HCT116 (cell line): ENCODE data around the gene SLC22A7. TPM values are rescaled to one million over a fixed set of nuclear protein-coding genes. Genes with fewer than 3 reads are reported as not detected.

Source experiments
- ATAC-seq: fragments of 200-7000 bp; cut with Tn5 transposase; 2 replicates; pipeline ENCODE4 v1.9.1; 2020; ENCODE audit warnings: mild to moderate bottlenecking, moderate library complexity
- BruUV-seq: library from RNA; stranded (reverse); fragments of 400-500 nt; replicated peaks from 2 replicates; lab custom pipeline; 2021; lab: Mats Ljungman, UMichigan
- CTCF ChIA-PET: fragments of 300-600 bp; sonication (Branson Sonifier 250); formaldehyde crosslinking; loops from one replicate; lab custom pipeline; 2021; ENCODE audit warnings: antibody characterized with exemption; lab: Charles Lee
- POLR2A ChIA-PET: fragments of 300-600, 350-600 bp; sonication (Branson Sonifier 250); formaldehyde crosslinking; loops from one replicate; lab custom pipeline; 2021; ENCODE audit warnings: antibody characterized with exemption; lab: Charles Lee
- RAD21 ChIA-PET, 2 experiments: fragments of 300-600 bp; sonication (Branson Sonifier 250); formaldehyde crosslinking; loops; one replicate each; lab custom pipeline; 2023; ENCODE audit warnings: low total read pairs in 2 of 2; ENCODE audit not compliant: uncharacterized antibody in 2 of 2, unreplicated experiment in 2 of 2, low non-redundant PET in 1 of 2; lab: Charles Lee
- DNase-seq: peaks from one replicate; pipeline ENCODE4 v3.0.0-alpha.2; 2010; ENCODE audit warnings: low read depth, low spot score
- H2AFZ ChIP-seq: fragments of 200-600 bp; shearing (Covaris generic), sonication (generic); 2 replicates; pipeline ENCODE4 v1.6.1; 2017; ENCODE audit warnings: low read depth, mixed run types, mixed read lengths, antibody characterized with exemption, low read length; ENCODE audit not compliant: poor library complexity, severe bottlenecking
- H3K27ac ChIP-seq: 2 replicates; pipeline ENCODE4 v1.5.1; 2012; ENCODE audit warnings: low read depth, low read length
- H3K27me3 ChIP-seq: fragments of 200-600 bp; sonication (generic); 2 replicates; pipeline ENCODE4 v1.6.1; 2016; ENCODE audit warnings: mixed run types, low read length, mixed read lengths; ENCODE audit not compliant: insufficient read depth
- H3K36me3 ChIP-seq, 2 experiments: fragments of 200-500 bp in 1 of 2; fragments of 200-600 bp in 1 of 2; sonication (Bioruptor generic) in 1 of 2; sonication (generic) in 1 of 2; 2 replicates each; pipeline versions ENCODE4 v1.5.1 to v1.6.1; 2014 to 2016; ENCODE audit warnings: low read length in 2 of 2, inconsistent platforms in 1 of 2, mixed read lengths in 1 of 2, mixed run types in 1 of 2; ENCODE audit not compliant: insufficient read depth in 2 of 2, control insufficient read depth in 1 of 2
- H3K4me1 ChIP-seq, 2 experiments: fragments of 200-600 bp in 1 of 2; sonication (generic) in 1 of 2; 2 replicates each; pipeline versions ENCODE4 v1.5.1 to v1.6.1; 2012 to 2017; ENCODE audit warnings: low read length in 2 of 2, inconsistent platforms in 1 of 2, mild to moderate bottlenecking in 1 of 2, mixed read lengths in 1 of 2, mixed run types in 1 of 2, moderate library complexity in 1 of 2; ENCODE audit not compliant: insufficient read depth in 2 of 2, control insufficient read depth in 1 of 2
- H3K4me2 ChIP-seq: fragments of 200-600 bp; sonication (generic); 2 replicates; pipeline ENCODE4 v1.6.1; 2017; ENCODE audit warnings: mixed run types, low read length, mixed read lengths
- H3K4me3 ChIP-seq, 2 experiments: fragments of 200-600 bp in 1 of 2; sonication (generic) in 1 of 2; replicated peaks in 1 of 2; 2 replicates each; pipeline ENCODE4 v1.5.1; 2011 to 2016; ENCODE audit warnings: low read length in 2 of 2, control low read depth in 1 of 2, low read depth in 1 of 2, mild to moderate bottlenecking in 1 of 2, mixed read lengths in 1 of 2, mixed run types in 1 of 2
- H3K79me2 ChIP-seq: fragments of 200-600 bp; sonication (generic); 2 replicates; pipeline ENCODE4 v1.6.1; 2017; ENCODE audit warnings: mild to moderate bottlenecking, mixed run types, low read length, moderate library complexity, mixed read lengths; ENCODE audit not compliant: insufficient read depth
- H3K9ac ChIP-seq: fragments of 200-600 bp; sonication (generic); 2 replicates; pipeline ENCODE4 v1.6.1; 2016; ENCODE audit warnings: low read length, mixed read lengths
- H3K9me2 ChIP-seq: fragments of 200-600 bp; sonication (generic), shearing (Covaris generic); 2 replicates; pipeline ENCODE4 v1.6.1; 2017; ENCODE audit warnings: mixed run types, mild to moderate bottlenecking, moderate library complexity; ENCODE audit not compliant: insufficient read depth
- H3K9me3 ChIP-seq, 2 experiments: fragments of 200-500 bp in 1 of 2; fragments of 200-600 bp in 1 of 2; sonication (Bioruptor generic) in 1 of 2; sonication (generic) in 1 of 2; 2 replicates each; pipeline ENCODE4 v1.6.1; 2014 to 2017; ENCODE audit warnings: low read length in 2 of 2, mixed read lengths in 2 of 2, inconsistent platforms in 1 of 2, low read depth in 1 of 2, mild to moderate bottlenecking in 1 of 2, mixed run types in 1 of 2, moderate library complexity in 1 of 2; ENCODE audit not compliant: control insufficient read depth in 1 of 2, insufficient read depth in 1 of 2
- H4K20me1 ChIP-seq: fragments of 200-600 bp; sonication (generic), shearing (Covaris generic); 2 replicates; pipeline ENCODE4 v1.6.1; 2017; ENCODE audit warnings: mixed run types, mild to moderate bottlenecking, moderate library complexity; ENCODE audit not compliant: insufficient read depth
- CBX3 ChIP-seq: IDR thresholded peaks from 2 replicates; pipeline ENCODE4 v1.6.1; 2012; ENCODE audit warnings: low read depth
- CTCF ChIP-seq, 3 experiments: fragments of 200-600 bp in 1 of 3; sonication (generic) in 1 of 3; IDR thresholded peaks in 2 of 3; conservative IDR thresholded peaks in 1 of 3; 2 replicates each; pipeline ENCODE4 v1.5.1; 2012 to 2017; ENCODE audit warnings: low read depth in 2 of 3, low read length in 2 of 3, antibody characterized with exemption in 1 of 3, borderline replicate concordance in 1 of 3, control low read depth in 1 of 3, mild to moderate bottlenecking in 1 of 3, mixed read lengths in 1 of 3, mixed run types in 1 of 3, moderate library complexity in 1 of 3; ENCODE audit not compliant: insufficient read depth in 1 of 3
- EGR1 ChIP-seq: IDR thresholded peaks from 2 replicates; pipeline ENCODE4 v1.6.1; 2012; ENCODE audit warnings: low read depth
- EZH2 ChIP-seq: fragments of 200-600 bp; sonication (generic); IDR thresholded peaks from 2 replicates; pipeline ENCODE4 v1.6.1; 2017; ENCODE audit warnings: antibody characterized with exemption, mixed run types
- MAX ChIP-seq: IDR thresholded peaks from 2 replicates; pipeline ENCODE4 v1.6.1; 2012
- POLR2AphosphoS5 ChIP-seq: IDR thresholded peaks from 2 replicates; pipeline ENCODE4 v1.6.1; 2011; ENCODE audit warnings: mild to moderate bottlenecking, low read depth, low read length, moderate library complexity
- SIN3A ChIP-seq: IDR thresholded peaks from 2 replicates; pipeline ENCODE4 v1.6.1; 2012; ENCODE audit warnings: low read depth
- TCF7L2 ChIP-seq: IDR thresholded peaks from 2 replicates; pipeline ENCODE4 v1.7.0; 2011; ENCODE audit warnings: borderline replicate concordance, inconsistent platforms; ENCODE audit not compliant: insufficient read depth, insufficient read length; ENCODE audit errors: extremely low read depth
- ZBTB33 ChIP-seq: IDR thresholded peaks from 2 replicates; pipeline ENCODE4 v1.6.1; 2011; ENCODE audit warnings: mild to moderate bottlenecking, low read length, moderate library complexity; ENCODE audit not compliant: insufficient replicate concordance; ENCODE audit errors: extremely low read depth
- ZFX ChIP-seq: fragments of 450-650 bp; IDR thresholded peaks from 2 replicates; pipeline ENCODE4 v1.6.1; 2017
- intact Hi-C: fragments of 100-400 bp; cut with micrococcal nuclease; formaldehyde crosslinking; loops from 2 replicates; pipeline ENCODE4 v1.10.0; 2022
- total RNA-seq: library from RNA; stranded (reverse); gene quantifications from one replicate; pipeline ENCODE4 v1.2.1, GENCODE V29; 2021; ENCODE audit not compliant: unreplicated experiment

Gene SLC22A7
- total RNA-seq, 1 experiment from 2014 or later = not detected

- no peak overlapping the region for H3K27ac ChIP-seq
- no peak overlapping the region for H3K4me2 ChIP-seq
- no peak overlapping the region for H2AFZ ChIP-seq
- RAD21 ChIA-PET = no interaction called here
- intact Hi-C loops = no loop called here
- POLR2A ChIA-PET = no interaction called here
- ATAC-seq (no peak), DNase-seq (no peak)
- H3K9me3 ChIP-seq = no peaks in the 10 kb centered on the region
- H3K4me3 ChIP-seq = no peak overlapping the region
- no TSS peak for BruUV-seq
- TF ChIP-seq MAX (no peak), ZFX (no peak), TCF7L2 (no peak), POLR2AphosphoS5 (no peak), EZH2 (no peak), ZBTB33 (no peak), SIN3A (no peak), EGR1 (no peak), CBX3 (no peak), CTCF (IDR thresholded peaks at IDR 0.05 in 2 of 3, conservative IDR thresholded peaks at IDR 0.05 in 1 of 3; ENCODE audit: borderline replicate concordance in 1 of 3, insufficient read depth in 1 of 3, low read depth in 2 of 3, low read length in 2 of 3) (no peak)
- no peak overlapping the region for H3K9ac ChIP-seq
- H3K27me3 ChIP-seq = no peaks in the 10 kb centered on the region
- no peaks in the 10 kb centered on the region for H4K20me1 ChIP-seq
- CTCF ChIA-PET = no interaction called here
- no peaks in the 10 kb centered on the region for H3K79me2 ChIP-seq
- H3K4me1 ChIP-seq = peaks cover 4 to 6% of the 10 kb centered on the region in 2 experiments; a peak in 3 of 4 replicates
- peaks cover 0 to 10% of the 10 kb centered on the region in 2 experiments; a peak in 2 of 4 replicates for H3K36me3 ChIP-seq
- H3K9me2 ChIP-seq = no peaks in the 10 kb centered on the region
Measured at GRCh38 chr6:43336382-43336781, 38.3 kb downstream of the SLC22A7 start.
